A549 (cell line): ENCODE data around the gene TMIGD2. TPM values are rescaled to one million over a fixed set of nuclear protein-coding genes. Genes with fewer than 3 reads are reported as not detected.

ENCODE experiments used
- ATAC-seq, 2 experiments: fragments of 200-7000 bp in 1 of 2; fragments of >200 bp in 1 of 2; cut with Nextera tagmentation in 1 of 2; cut with Tn5 transposase in 1 of 2; 3 replicates each; pipeline versions ENCODE4 v1.8.0 to v1.9.1; 2018 to 2020; ENCODE audit warnings: mild to moderate bottlenecking in 1 of 2, moderate library complexity in 1 of 2
- CTCF ChIA-PET: fragments of 300-600 bp; sonication (Branson Sonifier 250); formaldehyde crosslinking; extraction: SDS; loops from one replicate; lab custom pipeline; 2021; ENCODE audit warnings: antibody characterized with exemption, inconsistent platforms; lab: Yijun Ruan, JAX
- POLR2A ChIA-PET: fragments of 350-600 bp; formaldehyde crosslinking; extraction: SDS; loops from one replicate; lab custom pipeline; 2021; ENCODE audit warnings: antibody characterized with exemption, inconsistent platforms; lab: Yijun Ruan, JAX
- DNase-seq, 2 experiments: peaks; one replicate each; pipeline versions ENCODE4 v3.0.0 to v3.0.0-alpha.2; 2011 to 2016; ENCODE audit warnings: low read depth in 1 of 2, low spot score in 1 of 2
- FAIRE-seq: peaks from 2 replicates; lab custom pipeline; 2011; peaks lifted over from hg19 to GRCh38; lab: Jason Lieb, UNC
- H3K27ac ChIP-seq, 2 experiments: fragments of >200 bp; sonication (Bioruptor Twin); formaldehyde crosslinking; 3 replicates each; pipeline ENCODE4 v1.5.1; 2016 to 2017
- H3K4me1 ChIP-seq: fragments of >200 bp; sonication (Bioruptor Twin); formaldehyde crosslinking; 3 replicates; pipeline ENCODE4 v1.6.1; 2016
- H3K4me2 ChIP-seq: fragments of >200 bp; sonication (Bioruptor Twin); formaldehyde crosslinking; 3 replicates; pipeline ENCODE4 v1.6.1; 2016
- H3K4me3 ChIP-seq: fragments of >200 bp; sonication (Bioruptor Twin); formaldehyde crosslinking; 3 replicates; pipeline ENCODE4 v1.5.1; 2016
- H3K9me3 ChIP-seq: fragments of >200 bp; sonication (Bioruptor Twin); formaldehyde crosslinking; 3 replicates; pipeline ENCODE4 v1.6.1; 2016
- CBX8 ChIP-seq: fragments of 200-600 bp; sonication (generic); IDR thresholded peaks from 2 replicates; pipeline ENCODE4 v1.6.1; 2016
- CHD4 ChIP-seq: fragments of 200-600 bp; sonication (generic); IDR thresholded peaks from 2 replicates; pipeline ENCODE4 v1.6.1; 2016; ENCODE audit warnings: antibody characterized with exemption, mild to moderate bottlenecking, borderline replicate concordance
- EHMT2 ChIP-seq: fragments of 200-600 bp; sonication (generic); IDR thresholded peaks from 2 replicates; pipeline ENCODE4 v1.6.1; 2016; ENCODE audit warnings: antibody characterized with exemption, low read depth, mild to moderate bottlenecking, moderate library complexity
- GATA3 ChIP-seq: IDR thresholded peaks from 2 replicates; pipeline ENCODE4 v1.6.1; 2012; ENCODE audit warnings: borderline replicate concordance
- HDAC2 ChIP-seq: fragments of 200-600 bp; sonication (generic); IDR thresholded peaks from 2 replicates; pipeline ENCODE4 v1.6.1; 2016
- HOXA7 ChIP-seq: fragments of 250-450 bp; sonication (Bioruptor Pico); IDR thresholded peaks from 2 replicates; pipeline ENCODE4 v1.5.0; 2020; ENCODE audit warnings: mild to moderate bottlenecking, moderate library complexity
- MAFK ChIP-seq: fragments of 450-650 bp; IDR thresholded peaks from 2 replicates; pipeline ENCODE4 v1.6.1; 2014; ENCODE audit not compliant: partially characterized antibody
- MYC ChIP-seq: IDR thresholded peaks from 2 replicates; pipeline ENCODE4 v1.6.1; 2012; ENCODE audit warnings: mild to moderate bottlenecking, inconsistent platforms, low read length, improper control_type of control experiment, borderline replicate concordance
- PHF8 ChIP-seq: fragments of 200-600 bp; sonication (generic); IDR thresholded peaks from 2 replicates; pipeline ENCODE4 v1.6.1; 2016; ENCODE audit warnings: low read depth, mild to moderate bottlenecking, antibody characterized with exemption, moderate library complexity, borderline replicate concordance
- RARB ChIP-seq: fragments of 250-450 bp; sonication (Bioruptor Pico); IDR thresholded peaks from 2 replicates; pipeline ENCODE4 v1.8.0; 2021; ENCODE audit warnings: mild to moderate bottlenecking, moderate library complexity
- SMC3 ChIP-seq: fragments of >200 bp; sonication (Bioruptor Twin); formaldehyde crosslinking; IDR thresholded peaks from 3 replicates; pipeline ENCODE4 v1.6.1; 2018; ENCODE audit warnings: inconsistent platforms
- USF2 ChIP-seq: fragments of 450-650 bp; IDR thresholded peaks from 2 replicates; pipeline ENCODE4 v1.6.1; 2014; ENCODE audit warnings: antibody characterized with exemption
- ZNF302 ChIP-seq: fragments of 250-450 bp; sonication (Bioruptor Pico); IDR thresholded peaks from 2 replicates; pipeline ENCODE4 v1.9.0; 2021; ENCODE audit warnings: inconsistent platforms, mild to moderate bottlenecking, moderate library complexity
- WGBS: methylation state at CpG from one replicate; pipeline ENCODE4 v1.1.6; 2017; ENCODE audit errors: missing lambda C conversion rate; 5-methylcytosine and 5-hydroxymethylcytosine counted together
- polyA plus RNA-seq, 4 experiments: library from polyadenylated mRNA; depleted of rRNA in 3 of 4; stranded (reverse); fragments of >200 nt; fragmentation: RNase III in 1 of 4; extraction: RNeasy Plus Mini Kit Qiagen cat#74134 plus additional on column Dnase treatment in 1 of 4; gene quantifications; 2 replicates in 3 of 4; 3 replicates in 1 of 4; pipeline ENCODE4 v1.2.3, GENCODE V29; 2011 to 2017
- TF ChIP-seq, protein P1 (sequence below): fragments of 200-600 bp; sonication (generic); IDR thresholded peaks from 2 replicates; pipeline ENCODE4 v1.6.1; 2016; ENCODE audit warnings: antibody characterized with exemption, mild to moderate bottlenecking, moderate library complexity
- TF ChIP-seq, protein P2 (sequence below): fragments of 250-450 bp; sonication (Bioruptor Pico); IDR thresholded peaks from 2 replicates; pipeline ENCODE4 v1.5.0; 2021; ENCODE audit warnings: mild to moderate bottlenecking, moderate library complexity, borderline replicate concordance

The TMIGD2 gene
- polyA plus RNA-seq, 2 of the 4 experiments (the other 2 are of a cell fraction) = not detected

DNA sequence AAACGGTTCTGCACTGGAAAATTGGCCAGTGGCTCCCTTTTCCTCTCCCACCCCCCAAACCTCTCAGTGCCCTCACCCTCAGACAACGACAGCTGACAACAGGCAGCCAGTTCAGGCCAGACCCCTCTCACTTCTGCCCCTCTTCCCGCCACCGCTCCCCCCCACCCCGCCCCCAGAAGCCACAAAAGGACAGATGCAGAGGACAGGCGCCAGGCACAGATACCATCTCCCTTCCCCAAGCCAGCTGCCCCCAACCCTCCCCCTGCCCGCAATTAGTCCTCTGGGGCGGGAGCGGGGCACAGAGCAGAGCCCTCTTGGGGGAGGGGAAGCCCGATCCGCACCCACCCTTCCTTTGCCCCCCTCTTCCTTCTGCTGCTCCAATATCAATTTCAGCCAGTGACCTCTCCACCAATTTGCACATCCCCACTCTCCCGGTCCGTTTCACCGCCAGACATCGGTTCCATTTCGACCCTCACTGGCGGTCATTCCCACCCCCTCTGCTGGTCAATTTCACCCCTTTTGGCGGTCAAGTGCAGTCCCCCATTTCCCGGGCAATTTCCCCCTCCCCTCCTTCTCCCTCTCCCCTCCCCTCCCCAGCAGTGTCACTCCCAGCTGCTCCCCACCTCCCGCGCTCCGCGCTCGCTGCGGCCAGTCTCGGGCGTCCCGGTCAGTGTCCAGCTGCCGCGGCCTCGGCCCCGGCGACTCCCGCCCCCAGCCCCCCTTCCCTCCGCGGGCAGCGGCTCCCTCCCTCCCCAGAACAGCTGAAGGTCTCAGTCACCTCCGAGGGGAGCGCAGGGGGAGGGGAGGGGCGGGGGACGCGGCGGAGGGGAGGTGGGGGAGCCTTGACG, 23.5 kb downstream of the TMIGD2 start, which contains the start of gene SHD:
TSS of gene SHD (plus strand) at position 848 of the 848 bp plus-strand sequence. CDS start 798 bp downstream, outside the sequence.
- no peak for DNase-seq
- H3K4me3 ChIP-seq = peak within 1 kb of the TSS; percentile 47
- H3K27ac ChIP-seq = peak within 1 kb of the TSS in 1 of 2 experiments; percentile 67; a peak in 3 of 6 replicates
- H3K9me3 ChIP-seq = no peaks in the 10 kb centered on the region
- ATAC-seq = peak; percentile 36 to 48; a peak in 2 of 6 replicates
- TF ChIP-seq, protein P1, sequence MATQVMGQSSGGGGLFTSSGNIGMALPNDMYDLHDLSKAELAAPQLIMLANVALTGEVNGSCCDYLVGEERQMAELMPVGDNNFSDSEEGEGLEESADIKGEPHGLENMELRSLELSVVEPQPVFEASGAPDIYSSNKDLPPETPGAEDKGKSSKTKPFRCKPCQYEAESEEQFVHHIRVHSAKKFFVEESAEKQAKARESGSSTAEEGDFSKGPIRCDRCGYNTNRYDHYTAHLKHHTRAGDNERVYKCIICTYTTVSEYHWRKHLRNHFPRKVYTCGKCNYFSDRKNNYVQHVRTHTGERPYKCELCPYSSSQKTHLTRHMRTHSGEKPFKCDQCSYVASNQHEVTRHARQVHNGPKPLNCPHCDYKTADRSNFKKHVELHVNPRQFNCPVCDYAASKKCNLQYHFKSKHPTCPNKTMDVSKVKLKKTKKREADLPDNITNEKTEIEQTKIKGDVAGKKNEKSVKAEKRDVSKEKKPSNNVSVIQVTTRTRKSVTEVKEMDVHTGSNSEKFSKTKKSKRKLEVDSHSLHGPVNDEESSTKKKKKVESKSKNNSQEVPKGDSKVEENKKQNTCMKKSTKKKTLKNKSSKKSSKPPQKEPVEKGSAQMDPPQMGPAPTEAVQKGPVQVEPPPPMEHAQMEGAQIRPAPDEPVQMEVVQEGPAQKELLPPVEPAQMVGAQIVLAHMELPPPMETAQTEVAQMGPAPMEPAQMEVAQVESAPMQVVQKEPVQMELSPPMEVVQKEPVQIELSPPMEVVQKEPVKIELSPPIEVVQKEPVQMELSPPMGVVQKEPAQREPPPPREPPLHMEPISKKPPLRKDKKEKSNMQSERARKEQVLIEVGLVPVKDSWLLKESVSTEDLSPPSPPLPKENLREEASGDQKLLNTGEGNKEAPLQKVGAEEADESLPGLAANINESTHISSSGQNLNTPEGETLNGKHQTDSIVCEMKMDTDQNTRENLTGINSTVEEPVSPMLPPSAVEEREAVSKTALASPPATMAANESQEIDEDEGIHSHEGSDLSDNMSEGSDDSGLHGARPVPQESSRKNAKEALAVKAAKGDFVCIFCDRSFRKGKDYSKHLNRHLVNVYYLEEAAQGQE = no peak
- TF ChIP-seq GATA3 (no peak), RARB (no peak), CBX8 (no peak), SMC3 (no peak), MYC (no peak), PHF8 (no peak)
- TF ChIP-seq, protein P2, sequence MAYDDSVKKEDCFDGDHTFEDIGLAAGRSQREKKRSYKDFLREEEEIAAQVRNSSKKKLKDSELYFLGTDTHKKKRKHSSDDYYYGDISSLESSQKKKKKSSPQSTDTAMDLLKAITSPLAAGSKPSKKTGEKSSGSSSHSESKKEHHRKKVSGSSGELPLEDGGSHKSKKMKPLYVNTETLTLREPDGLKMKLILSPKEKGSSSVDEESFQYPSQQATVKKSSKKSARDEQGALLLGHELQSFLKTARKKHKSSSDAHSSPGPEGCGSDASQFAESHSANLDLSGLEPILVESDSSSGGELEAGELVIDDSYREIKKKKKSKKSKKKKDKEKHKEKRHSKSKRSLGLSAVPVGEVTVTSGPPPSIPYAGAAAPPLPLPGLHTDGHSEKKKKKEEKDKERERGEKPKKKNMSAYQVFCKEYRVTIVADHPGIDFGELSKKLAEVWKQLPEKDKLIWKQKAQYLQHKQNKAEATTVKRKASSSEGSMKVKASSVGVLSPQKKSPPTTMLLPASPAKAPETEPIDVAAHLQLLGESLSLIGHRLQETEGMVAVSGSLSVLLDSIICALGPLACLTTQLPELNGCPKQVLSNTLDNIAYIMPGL (CRISPR knock-in tag) = no peak
- FAIRE-seq = no peak
- peaks cover 2% of the 10 kb centered on the region; the same call in 1 of the 3 replicates for H3K4me1 ChIP-seq
- ChIA-PET POLR2A (no interaction called here), CTCF (interaction anchor here (0.6 to 5.0 kb wide), 4 partner anchors 12 to 106 kb away, joined by 4 to 35 read pairs (median 6); no protein-coding TSS in a partner anchor)
- H3K4me2 ChIP-seq = peak within 1 kb of the TSS; percentile 95
- WGBS = 23% methylated on average over 12 of the region's 44 CpGs

- Histone ChIP-seq H3K4me3 (no peak overlapping the region), H3K9me3 (no peaks in the 10 kb centered on the region), H3K4me2 (no peak overlapping the region), H3K4me1 (peaks cover 2% of the 10 kb centered on the region; the same call in 1 of the 3 replicates), H3K27ac (no peak overlapping the region)
- CTCF ChIA-PET = interaction anchor here (0.6 to 5.0 kb wide), 3 partner anchors 11 to 105 kb away, joined by 4 to 35 read pairs (median 8); no protein-coding TSS in a partner anchor
- WGBS = 20% methylated on average over 2 of the region's 4 CpGs
- FAIRE-seq = no peak
- TF ChIP-seq HDAC2 (no peak), MAFK (no peak), ZNF302 (CRISPR knock-in tag) (no peak), HOXA7 (CRISPR knock-in tag) (no peak), EHMT2 (no peak), CHD4 (no peak), USF2 (no peak)
- TF ChIP-seq, protein P1 = no peak
- no peak for DNase-seq
- POLR2A ChIA-PET = no interaction called here
- 0 out of 6 replicates have a peak, but pooled peaks of 1 of the 2 experiments have one; percentile 17 for ATAC-seq
Observed at GRCh38 chr19:4278010-4278409, 24.2 kb downstream of the TMIGD2 start.
